HepG2 (cell line): ENCODE data around the gene TRMT1. TPM values are rescaled to one million over a fixed set of nuclear protein-coding genes. Genes with fewer than 3 reads are reported as not detected.

Source experiments
- HMG20B ChIP-seq: conservative IDR thresholded peaks from 2 replicates; pipeline ENCODE4 v1.6.1; 2016; ENCODE audit warnings: missing genetic modification reagents, missing compliant biosample characterization
- MBNL3 ChIP-seq: fragments of 250-450 bp; sonication (Bioruptor Pico); conservative IDR thresholded peaks from 2 replicates; pipeline ENCODE4 v1.8.0; 2022; ENCODE audit warnings: mild to moderate bottlenecking, inconsistent platforms
- POLR2AphosphoS2 ChIP-seq: IDR thresholded peaks from 2 replicates; pipeline ENCODE4 v1.6.1; 2011; ENCODE audit warnings: low read depth, low read length, improper control_type of control experiment
- SALL1 ChIP-seq: sonication (generic); formaldehyde crosslinking; IDR thresholded peaks from 2 replicates; pipeline ENCODE4 v1.8.0; 2022; ENCODE audit warnings: mild to moderate bottlenecking, missing genetic modification reagents
- SAP130 ChIP-seq: IDR thresholded peaks from 2 replicates; pipeline ENCODE4 v1.6.1; 2016; ENCODE audit warnings: low read depth
- SP2 ChIP-seq: sonication (generic); formaldehyde crosslinking; IDR thresholded peaks from 2 replicates; pipeline ENCODE4 v1.5.1; 2020; ENCODE audit warnings: mild to moderate bottlenecking, missing genetic modification reagents
- ZNF337 ChIP-seq: sonication (generic); formaldehyde crosslinking; IDR thresholded peaks from 2 replicates; pipeline ENCODE4 v1.5.1; 2020; ENCODE audit warnings: missing genetic modification reagents, low read depth, mild to moderate bottlenecking, borderline replicate concordance
- ZNF343 ChIP-seq: sonication (generic); formaldehyde crosslinking; IDR thresholded peaks from 2 replicates; pipeline ENCODE4 v1.4.0; 2020; ENCODE audit warnings: mild to moderate bottlenecking, missing genetic modification reagents
- ZNF543 ChIP-seq: sonication (generic); formaldehyde crosslinking; IDR thresholded peaks from 2 replicates; pipeline ENCODE4 v1.4.0; 2020; ENCODE audit warnings: mild to moderate bottlenecking, missing genetic modification reagents
- ZNF546 ChIP-seq: sonication (generic); formaldehyde crosslinking; conservative IDR thresholded peaks from 2 replicates; pipeline ENCODE4 v1.8.1; 2023; ENCODE audit warnings: mild to moderate bottlenecking, missing genetic modification reagents
- ZNF556 ChIP-seq: sonication (generic); formaldehyde crosslinking; IDR thresholded peaks from 2 replicates; pipeline ENCODE4 v1.4.0; 2020; ENCODE audit warnings: mild to moderate bottlenecking, missing genetic modification reagents, borderline replicate concordance
- ZNF776 ChIP-seq: sonication (generic); formaldehyde crosslinking; IDR thresholded peaks from 2 replicates; pipeline ENCODE4 v1.4.0; 2020; ENCODE audit warnings: mild to moderate bottlenecking, missing genetic modification reagents
- polyA plus RNA-seq, 8 experiments: library from polyadenylated mRNA; depleted of rRNA in 3 of 8; stranded (reverse) in 7 of 8; unstranded in 1 of 8; fragments of >200 nt; fragmentation: Illumina TruSeq in 4 of 8; extraction: Trizol in 4 of 8; gene quantifications; 2 replicates each; pipeline versions ENCODE4 v1.2.1 to v1.2.3, GENCODE V29; 2011 to 2016; ENCODE audit warnings: low read depth in 4 of 8, missing spikeins in 1 of 8, mixed read lengths in 1 of 8; ENCODE audit not compliant: insufficient read depth in 1 of 8
- total RNA-seq, 5 experiments: library from RNA; depleted of rRNA; stranded (reverse); fragments of >200 nt; fragmentation: Illumina TruSeq; extraction: Trizol; gene quantifications; 2 replicates each; pipeline ENCODE4 v1.2.3, GENCODE V29; 2016; ENCODE audit warnings: low read depth in 1 of 5
- TF ChIP-seq, protein P1 (sequence below): sonication (generic); formaldehyde crosslinking; IDR thresholded peaks from 2 replicates; pipeline ENCODE4 v1.4.0; 2020; ENCODE audit warnings: missing genetic modification reagents, mild to moderate bottlenecking, borderline replicate concordance
- TF ChIP-seq, protein P2 (sequence below): sonication (generic); formaldehyde crosslinking; IDR thresholded peaks from 2 replicates; pipeline ENCODE4 v1.4.0; 2020; ENCODE audit warnings: missing genetic modification reagents
- TF ChIP-seq, protein P3 (sequence below): sonication (generic); formaldehyde crosslinking; IDR thresholded peaks from 2 replicates; pipeline ENCODE4 v1.4.0; 2020; ENCODE audit warnings: mild to moderate bottlenecking, missing genetic modification reagents, borderline replicate concordance
- TF ChIP-seq, protein P4 (sequence below): sonication (generic); formaldehyde crosslinking; IDR thresholded peaks from 2 replicates; pipeline ENCODE4 v1.8.0; 2022; ENCODE audit warnings: mild to moderate bottlenecking, missing genetic modification reagents; ENCODE audit not compliant: insufficient replicate concordance

TRMT1 gene
- total and polyA plus RNA-seq, 2 of the 13 experiments (the other 11 are each of a cell fraction or from before 2014, with no cell fraction given) = 35.5 to 44.1 TPM

DNA sequence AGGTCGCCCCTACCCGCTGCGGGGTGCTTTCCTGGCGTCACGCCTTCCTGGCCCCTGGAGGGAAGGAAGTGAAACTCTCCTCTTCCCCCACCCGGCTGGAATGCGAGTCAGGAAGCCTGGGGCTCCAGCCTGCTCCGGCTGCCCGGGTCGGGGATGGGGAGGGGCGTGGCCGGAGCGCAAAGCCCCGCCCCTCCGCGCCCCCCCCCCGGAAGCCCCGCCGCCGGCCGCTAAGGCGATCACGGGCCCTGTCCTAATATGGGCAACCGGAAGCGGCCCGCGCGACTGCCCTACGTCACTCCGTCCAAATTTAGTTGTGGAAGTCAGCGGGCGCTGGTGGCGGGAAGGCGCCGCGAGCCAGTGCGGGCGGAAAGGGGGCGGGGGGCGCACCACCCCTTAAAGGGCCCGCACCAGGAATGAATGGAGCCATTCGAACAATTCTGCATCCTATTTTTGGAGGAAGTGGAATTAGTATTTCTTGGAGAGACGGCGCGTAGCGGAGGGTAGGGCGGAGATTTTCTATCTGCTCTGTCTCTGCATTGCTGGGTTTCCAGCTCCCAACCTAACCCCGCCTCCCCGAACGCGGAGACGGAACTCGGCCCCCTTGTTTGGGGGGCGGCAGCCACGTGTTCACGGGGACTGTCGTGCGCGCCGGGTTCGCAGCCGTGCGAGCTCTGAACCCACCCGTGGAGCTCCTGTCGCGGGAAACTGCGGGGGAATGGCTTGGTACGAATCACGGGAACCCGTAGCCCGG lies 35.2 kb upstream of the TRMT1 start (continued):
- TF ChIP-seq SAP130 (CRISPR knock-in tag) (peak; percentile 81), ZNF543 (CRISPR knock-in tag) (0 out of 2 replicates have a peak, but pooled peaks have one; percentile 40), ZNF546 (0 out of 2 replicates have a peak, but pooled peaks have one; percentile 29), ZNF776 (CRISPR knock-in tag) (0 out of 2 replicates have a peak, but pooled peaks have one; percentile 24), SP2 (peak; percentile 59; the same call in 1 of the 2 replicates), ZNF343 (CRISPR knock-in tag) (0 out of 2 replicates have a peak, but pooled peaks have one; percentile 44), SALL1 (CRISPR knock-in tag) (peak; percentile 68), ZNF337 (CRISPR knock-in tag) (0 out of 2 replicates have a peak, but pooled peaks have one; percentile 59), MBNL3 (no peak), ZNF556 (0 out of 2 replicates have a peak, but pooled peaks have one; percentile 54), HMG20B (CRISPR knock-in tag) (0 out of 2 replicates have a peak, but pooled peaks have one; percentile 23), POLR2AphosphoS2 (peak; percentile 91; the same call in 1 of the 2 replicates)
- TF ChIP-seq, protein P1, sequence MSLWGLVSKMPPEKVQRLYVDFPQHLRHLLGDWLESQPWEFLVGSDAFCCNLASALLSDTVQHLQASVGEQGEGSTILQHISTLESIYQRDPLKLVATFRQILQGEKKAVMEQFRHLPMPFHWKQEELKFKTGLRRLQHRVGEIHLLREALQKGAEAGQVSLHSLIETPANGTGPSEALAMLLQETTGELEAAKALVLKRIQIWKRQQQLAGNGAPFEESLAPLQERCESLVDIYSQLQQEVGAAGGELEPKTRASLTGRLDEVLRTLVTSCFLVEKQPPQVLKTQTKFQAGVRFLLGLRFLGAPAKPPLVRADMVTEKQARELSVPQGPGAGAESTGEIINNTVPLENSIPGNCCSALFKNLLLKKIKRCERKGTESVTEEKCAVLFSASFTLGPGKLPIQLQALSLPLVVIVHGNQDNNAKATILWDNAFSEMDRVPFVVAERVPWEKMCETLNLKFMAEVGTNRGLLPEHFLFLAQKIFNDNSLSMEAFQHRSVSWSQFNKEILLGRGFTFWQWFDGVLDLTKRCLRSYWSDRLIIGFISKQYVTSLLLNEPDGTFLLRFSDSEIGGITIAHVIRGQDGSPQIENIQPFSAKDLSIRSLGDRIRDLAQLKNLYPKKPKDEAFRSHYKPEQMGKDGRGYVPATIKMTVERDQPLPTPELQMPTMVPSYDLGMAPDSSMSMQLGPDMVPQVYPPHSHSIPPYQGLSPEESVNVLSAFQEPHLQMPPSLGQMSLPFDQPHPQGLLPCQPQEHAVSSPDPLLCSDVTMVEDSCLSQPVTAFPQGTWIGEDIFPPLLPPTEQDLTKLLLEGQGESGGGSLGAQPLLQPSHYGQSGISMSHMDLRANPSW (CRISPR knock-in tag) = no peak
- TF ChIP-seq, protein P2, sequence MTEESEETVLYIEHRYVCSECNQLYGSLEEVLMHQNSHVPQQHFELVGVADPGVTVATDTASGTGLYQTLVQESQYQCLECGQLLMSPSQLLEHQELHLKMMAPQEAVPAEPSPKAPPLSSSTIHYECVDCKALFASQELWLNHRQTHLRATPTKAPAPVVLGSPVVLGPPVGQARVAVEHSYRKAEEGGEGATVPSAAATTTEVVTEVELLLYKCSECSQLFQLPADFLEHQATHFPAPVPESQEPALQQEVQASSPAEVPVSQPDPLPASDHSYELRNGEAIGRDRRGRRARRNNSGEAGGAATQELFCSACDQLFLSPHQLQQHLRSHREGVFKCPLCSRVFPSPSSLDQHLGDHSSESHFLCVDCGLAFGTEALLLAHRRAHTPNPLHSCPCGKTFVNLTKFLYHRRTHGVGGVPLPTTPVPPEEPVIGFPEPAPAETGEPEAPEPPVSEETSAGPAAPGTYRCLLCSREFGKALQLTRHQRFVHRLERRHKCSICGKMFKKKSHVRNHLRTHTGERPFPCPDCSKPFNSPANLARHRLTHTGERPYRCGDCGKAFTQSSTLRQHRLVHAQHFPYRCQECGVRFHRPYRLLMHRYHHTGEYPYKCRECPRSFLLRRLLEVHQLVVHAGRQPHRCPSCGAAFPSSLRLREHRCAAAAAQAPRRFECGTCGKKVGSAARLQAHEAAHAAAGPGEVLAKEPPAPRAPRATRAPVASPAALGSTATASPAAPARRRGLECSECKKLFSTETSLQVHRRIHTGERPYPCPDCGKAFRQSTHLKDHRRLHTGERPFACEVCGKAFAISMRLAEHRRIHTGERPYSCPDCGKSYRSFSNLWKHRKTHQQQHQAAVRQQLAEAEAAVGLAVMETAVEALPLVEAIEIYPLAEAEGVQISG = peak; percentile 97
- TF ChIP-seq, protein P3, sequence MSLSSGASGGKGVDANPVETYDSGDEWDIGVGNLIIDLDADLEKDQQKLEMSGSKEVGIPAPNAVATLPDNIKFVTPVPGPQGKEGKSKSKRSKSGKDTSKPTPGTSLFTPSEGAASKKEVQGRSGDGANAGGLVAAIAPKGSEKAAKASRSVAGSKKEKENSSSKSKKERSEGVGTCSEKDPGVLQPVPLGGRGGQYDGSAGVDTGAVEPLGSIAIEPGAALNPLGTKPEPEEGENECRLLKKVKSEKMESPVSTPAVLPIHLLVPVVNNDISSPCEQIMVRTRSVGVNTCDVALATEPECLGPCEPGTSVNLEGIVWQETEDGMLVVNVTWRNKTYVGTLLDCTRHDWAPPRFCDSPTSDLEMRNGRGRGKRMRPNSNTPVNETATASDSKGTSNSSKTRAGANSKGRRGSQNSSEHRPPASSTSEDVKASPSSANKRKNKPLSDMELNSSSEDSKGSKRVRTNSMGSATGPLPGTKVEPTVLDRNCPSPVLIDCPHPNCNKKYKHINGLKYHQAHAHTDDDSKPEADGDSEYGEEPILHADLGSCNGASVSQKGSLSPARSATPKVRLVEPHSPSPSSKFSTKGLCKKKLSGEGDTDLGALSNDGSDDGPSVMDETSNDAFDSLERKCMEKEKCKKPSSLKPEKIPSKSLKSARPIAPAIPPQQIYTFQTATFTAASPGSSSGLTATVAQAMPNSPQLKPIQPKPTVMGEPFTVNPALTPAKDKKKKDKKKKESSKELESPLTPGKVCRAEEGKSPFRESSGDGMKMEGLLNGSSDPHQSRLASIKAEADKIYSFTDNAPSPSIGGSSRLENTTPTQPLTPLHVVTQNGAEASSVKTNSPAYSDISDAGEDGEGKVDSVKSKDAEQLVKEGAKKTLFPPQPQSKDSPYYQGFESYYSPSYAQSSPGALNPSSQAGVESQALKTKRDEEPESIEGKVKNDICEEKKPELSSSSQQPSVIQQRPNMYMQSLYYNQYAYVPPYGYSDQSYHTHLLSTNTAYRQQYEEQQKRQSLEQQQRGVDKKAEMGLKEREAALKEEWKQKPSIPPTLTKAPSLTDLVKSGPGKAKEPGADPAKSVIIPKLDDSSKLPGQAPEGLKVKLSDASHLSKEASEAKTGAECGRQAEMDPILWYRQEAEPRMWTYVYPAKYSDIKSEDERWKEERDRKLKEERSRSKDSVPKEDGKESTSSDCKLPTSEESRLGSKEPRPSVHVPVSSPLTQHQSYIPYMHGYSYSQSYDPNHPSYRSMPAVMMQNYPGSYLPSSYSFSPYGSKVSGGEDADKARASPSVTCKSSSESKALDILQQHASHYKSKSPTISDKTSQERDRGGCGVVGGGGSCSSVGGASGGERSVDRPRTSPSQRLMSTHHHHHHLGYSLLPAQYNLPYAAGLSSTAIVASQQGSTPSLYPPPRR (CRISPR knock-in tag) = 0 out of 2 replicates have a peak, but pooled peaks have one; percentile 33
- TF ChIP-seq, protein P4, sequence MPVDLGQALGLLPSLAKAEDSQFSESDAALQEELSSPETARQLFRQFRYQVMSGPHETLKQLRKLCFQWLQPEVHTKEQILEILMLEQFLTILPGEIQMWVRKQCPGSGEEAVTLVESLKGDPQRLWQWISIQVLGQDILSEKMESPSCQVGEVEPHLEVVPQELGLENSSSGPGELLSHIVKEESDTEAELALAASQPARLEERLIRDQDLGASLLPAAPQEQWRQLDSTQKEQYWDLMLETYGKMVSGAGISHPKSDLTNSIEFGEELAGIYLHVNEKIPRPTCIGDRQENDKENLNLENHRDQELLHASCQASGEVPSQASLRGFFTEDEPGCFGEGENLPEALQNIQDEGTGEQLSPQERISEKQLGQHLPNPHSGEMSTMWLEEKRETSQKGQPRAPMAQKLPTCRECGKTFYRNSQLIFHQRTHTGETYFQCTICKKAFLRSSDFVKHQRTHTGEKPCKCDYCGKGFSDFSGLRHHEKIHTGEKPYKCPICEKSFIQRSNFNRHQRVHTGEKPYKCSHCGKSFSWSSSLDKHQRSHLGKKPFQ (CRISPR knock-in tag) = peak; percentile 78
